Measurements from ENCODE around the gene SRL. TPM values are rescaled to one million over a fixed set of nuclear protein-coding genes. Genes with fewer than 3 reads are reported as not detected.

Gene SRL
- polyA plus RNA-seq, 1 of the 3 experiments (the other 2 are of a cell fraction): not detected

GRCh38 chr16:4245077-4245791 is 3.4 kb upstream of the SRL start:
- Histone ChIP-seq H3K4me1 (ENCODE audit: control insufficient read depth in 1 of 2, insufficient read depth in 2 of 2, low read depth in 1 of 2, low read length in 1 of 2) (no peaks in the 10 kb centered on the region; a peak in 1 of 4 replicates), H3K9me3 (no peaks in the 10 kb centered on the region), H3K9me2 (no peaks in the 10 kb centered on the region), H3K4me3 (ENCODE audit: low read depth in 2 of 2, low read length in 1 of 2) (no peak overlapping the region), H3K4me2 (no peak overlapping the region), H3K27ac (ENCODE audit: low read depth in 2 of 2, low read length in 1 of 2) (no peak overlapping the region), H3K9ac (no peak overlapping the region), H3K27me3 (ENCODE audit: insufficient read depth) (no peaks in the 10 kb centered on the region), H3K79me2 (ENCODE audit: insufficient read depth) (no peaks in the 10 kb centered on the region), H2AFZ (ENCODE audit: low read depth) (no peak overlapping the region), H3K36me3 (replicated peaks in 1 of 2; ENCODE audit: control insufficient read depth in 1 of 2, insufficient read depth in 2 of 2, low read length in 1 of 2) (no peaks in the 10 kb centered on the region), H4K20me1 (ENCODE audit: insufficient read depth) (no peaks in the 10 kb centered on the region), H3F3A (replicated peaks; ENCODE audit: insufficient read depth) (no peaks in the 10 kb centered on the region)
- 76% methylated on average over 13 of the region's 13 CpGs for WGBS (ENCODE audit: low lambda C conversion rate)
- TF ChIP-seq RCOR1 (IDR thresholded peaks at IDR 0.05; ENCODE audit: low read length) (no peak), FOXM1 (IDR thresholded peaks at IDR 0.05; ENCODE audit: low read depth) (no peak), TAF1 (IDR thresholded peaks at IDR 0.05; ENCODE audit: borderline replicate concordance, low read depth, low read length) (no peak), JUND (IDR thresholded peaks at IDR 0.05) (no peak), TCF12 (IDR thresholded peaks at IDR 0.05) (no peak), SIN3A (IDR thresholded peaks at IDR 0.05; ENCODE audit: borderline replicate concordance, low read depth, low read length) (no peak), USF1 (IDR thresholded peaks at IDR 0.05; ENCODE audit: borderline replicate concordance, low read depth) (no peak), NFIC (IDR thresholded peaks at IDR 0.05; ENCODE audit: borderline replicate concordance) (no peak), RAD21 (IDR thresholded peaks at IDR 0.05; ENCODE audit: low read length) (no peak), MXI1 (IDR thresholded peaks at IDR 0.05; ENCODE audit: low read depth, low read length) (no peak)
- TF ChIP-seq, protein P1, sequence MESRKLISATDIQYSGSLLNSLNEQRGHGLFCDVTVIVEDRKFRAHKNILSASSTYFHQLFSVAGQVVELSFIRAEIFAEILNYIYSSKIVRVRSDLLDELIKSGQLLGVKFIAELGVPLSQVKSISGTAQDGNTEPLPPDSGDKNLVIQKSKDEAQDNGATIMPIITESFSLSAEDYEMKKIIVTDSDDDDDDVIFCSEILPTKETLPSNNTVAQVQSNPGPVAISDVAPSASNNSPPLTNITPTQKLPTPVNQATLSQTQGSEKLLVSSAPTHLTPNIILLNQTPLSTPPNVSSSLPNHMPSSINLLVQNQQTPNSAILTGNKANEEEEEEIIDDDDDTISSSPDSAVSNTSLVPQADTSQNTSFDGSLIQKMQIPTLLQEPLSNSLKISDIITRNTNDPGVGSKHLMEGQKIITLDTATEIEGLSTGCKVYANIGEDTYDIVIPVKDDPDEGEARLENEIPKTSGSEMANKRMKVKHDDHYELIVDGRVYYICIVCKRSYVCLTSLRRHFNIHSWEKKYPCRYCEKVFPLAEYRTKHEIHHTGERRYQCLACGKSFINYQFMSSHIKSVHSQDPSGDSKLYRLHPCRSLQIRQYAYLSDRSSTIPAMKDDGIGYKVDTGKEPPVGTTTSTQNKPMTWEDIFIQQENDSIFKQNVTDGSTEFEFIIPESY (IDR thresholded peaks at IDR 0.05; ENCODE audit: borderline replicate concordance, low read depth): no peak
- TF ChIP-seq, protein P2, sequence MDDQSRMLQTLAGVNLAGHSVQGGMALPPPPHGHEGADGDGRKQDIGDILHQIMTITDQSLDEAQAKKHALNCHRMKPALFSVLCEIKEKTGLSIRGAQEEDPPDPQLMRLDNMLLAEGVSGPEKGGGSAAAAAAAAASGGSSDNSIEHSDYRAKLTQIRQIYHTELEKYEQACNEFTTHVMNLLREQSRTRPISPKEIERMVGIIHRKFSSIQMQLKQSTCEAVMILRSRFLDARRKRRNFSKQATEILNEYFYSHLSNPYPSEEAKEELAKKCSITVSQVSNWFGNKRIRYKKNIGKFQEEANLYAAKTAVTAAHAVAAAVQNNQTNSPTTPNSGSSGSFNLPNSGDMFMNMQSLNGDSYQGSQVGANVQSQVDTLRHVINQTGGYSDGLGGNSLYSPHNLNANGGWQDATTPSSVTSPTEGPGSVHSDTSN (IDR thresholded peaks at IDR 0.05): no peak
- ChIA-PET CTCF (interaction anchor here (1.1 to 3.7 kb wide), 3 partner anchors 9 to 262 kb away, joined by 4 to 16 read pairs (median 4); no protein-coding TSS in a partner anchor), POLR2A (interaction anchor here (0.7 kb wide), 1 partner anchor 125 kb away, joined by 3 read pairs; no protein-coding TSS in a partner anchor)
- DNase-seq: no peak
